Activated CD8-positive, alpha-beta memory T cell treated with anti-CD3 and anti-CD28 coated beads for 1 hour (primary cell): Measurements from ENCODE around the gene SHMT2.
A peak's percentile ranks its signal among the peaks of the same experiment; 100 is the strongest.

Source experiments
- DNase-seq, 2 donors: peaks; one replicate each; pipeline ENCODE4 v3.0.0-alpha.2; 2020; ENCODE audit warnings: low read depth in 1 of 2; ENCODE audit errors: extremely low read depth in 1 of 2

The SHMT2 gene

DNA sequence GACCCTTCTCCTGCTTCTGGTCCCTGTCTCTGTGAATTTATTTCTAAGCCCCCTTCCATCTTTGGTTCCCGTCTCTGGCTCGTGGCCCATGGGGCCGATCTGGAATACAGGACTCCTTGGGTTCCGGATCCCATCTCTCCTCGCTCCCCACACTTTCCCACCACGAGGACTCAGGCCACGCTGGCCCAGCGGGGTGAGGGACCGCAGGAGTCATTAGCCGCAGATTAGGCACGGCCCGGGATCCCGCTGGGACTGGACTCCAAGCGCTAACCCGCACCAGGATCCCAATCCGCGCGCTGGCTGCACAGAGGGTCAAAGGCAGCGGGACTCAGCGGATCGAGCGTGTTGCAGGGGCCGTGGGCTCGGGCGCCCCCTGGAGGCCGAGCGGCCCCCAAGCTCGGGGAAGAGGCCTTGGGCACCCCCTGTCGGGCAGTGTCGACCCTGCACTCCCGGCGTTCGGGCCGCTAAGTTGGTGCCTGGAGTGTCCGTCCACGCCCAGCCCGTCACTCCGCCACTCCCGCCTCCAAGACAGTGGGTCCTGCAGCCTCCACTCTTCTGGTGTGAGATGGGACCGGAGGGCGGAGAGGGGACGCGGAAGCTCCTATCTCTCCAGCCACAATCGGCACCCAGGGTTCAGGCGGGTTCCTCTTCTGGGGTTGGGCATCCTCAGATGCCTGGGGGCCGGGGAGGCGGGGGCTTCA lies 9.5 kb downstream of the SHMT2 start:
- DNase-seq = peak in 1 of 2 donors; percentile 78

DNA sequence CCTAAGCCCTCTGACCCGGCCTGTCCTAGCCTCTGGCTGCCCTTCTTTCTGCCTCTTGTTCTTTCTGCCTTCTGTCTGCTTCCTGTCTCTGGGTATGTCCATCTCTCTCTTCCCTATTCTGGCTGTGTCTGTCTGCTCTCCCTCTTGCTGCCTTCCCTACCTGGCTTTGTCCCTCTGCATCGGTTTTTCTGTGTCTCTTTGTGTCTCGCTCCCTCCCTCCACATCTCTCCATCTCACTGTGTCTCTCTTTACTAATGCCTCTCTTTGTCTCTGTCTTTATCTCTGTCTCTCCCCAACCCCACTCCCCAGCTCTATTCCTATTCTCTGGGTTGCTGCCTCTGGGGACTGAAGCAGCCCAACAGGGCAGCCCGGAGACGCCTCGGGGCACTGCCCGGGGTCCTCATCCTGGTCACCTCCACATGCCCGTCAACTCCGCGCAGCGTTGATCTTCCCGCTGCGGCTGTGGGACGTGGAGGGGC lies 10.1 kb downstream of the SHMT2 start:
- no peak for DNase-seq

DNA sequence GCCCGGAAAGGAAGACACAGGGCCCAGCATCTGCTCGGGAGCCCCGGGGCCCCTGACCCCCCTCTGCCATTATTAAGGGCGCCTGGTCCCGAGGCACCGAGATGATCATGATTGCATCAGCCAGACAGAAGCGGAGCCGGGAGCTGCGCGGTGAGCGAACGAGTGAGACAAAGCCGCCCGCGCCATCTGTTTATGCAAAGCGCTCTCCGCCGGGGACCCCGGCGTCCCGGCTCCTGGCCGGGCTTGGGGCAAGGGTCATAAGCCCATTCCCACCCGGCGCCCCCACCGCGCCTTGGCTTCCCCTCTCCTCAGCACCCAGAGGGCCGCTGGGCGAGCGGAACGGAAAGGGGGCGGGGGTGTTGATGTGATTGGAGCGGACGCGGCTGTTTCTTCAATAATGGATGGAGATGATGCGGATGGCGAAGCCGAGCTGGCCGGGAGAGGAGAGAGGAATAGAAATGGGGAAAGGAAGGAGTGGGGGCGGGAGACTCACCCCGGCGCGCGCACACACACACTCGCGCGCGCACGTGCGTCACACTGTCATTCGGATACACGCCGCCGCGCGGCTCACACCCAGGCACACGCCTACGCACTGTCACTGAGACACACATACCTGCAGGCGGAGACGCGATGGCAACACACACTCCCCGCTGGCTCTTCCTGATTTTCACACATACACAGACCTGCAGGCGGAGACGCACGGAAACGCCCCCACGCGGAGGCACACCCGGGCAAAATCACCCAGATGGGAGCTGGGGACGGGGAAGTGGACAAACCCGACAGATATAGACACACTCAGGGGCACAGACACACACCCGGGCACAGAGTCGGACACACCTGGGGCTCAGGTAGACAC lies 10.8 kb downstream of the SHMT2 start:
- peak; percentile 44 to 57 for DNase-seq

DNA sequence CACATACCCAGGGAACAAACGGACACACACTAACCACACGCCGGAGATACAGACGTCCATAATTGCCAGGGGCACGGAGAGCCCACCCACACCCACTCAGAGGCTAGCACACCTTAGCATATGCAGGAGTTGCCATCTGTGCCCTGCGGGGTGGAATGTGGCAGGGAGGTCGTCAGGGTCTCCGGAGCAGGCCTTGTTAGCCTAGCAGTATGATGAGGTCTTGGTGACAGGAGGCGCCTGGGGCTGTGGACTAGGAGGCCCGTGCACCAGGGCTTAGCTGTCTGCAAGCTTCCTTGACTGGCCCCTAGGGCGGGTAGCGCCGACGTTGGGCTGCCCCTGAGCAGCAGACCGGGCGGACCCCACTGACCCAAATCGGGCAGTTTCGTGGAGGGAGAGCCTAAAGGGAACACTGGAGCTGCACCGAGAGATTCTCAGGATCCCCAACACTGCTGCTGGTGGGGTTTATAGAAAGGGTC lies 11.5 kb downstream of the SHMT2 start:
- DNase-seq = no peak

DNA sequence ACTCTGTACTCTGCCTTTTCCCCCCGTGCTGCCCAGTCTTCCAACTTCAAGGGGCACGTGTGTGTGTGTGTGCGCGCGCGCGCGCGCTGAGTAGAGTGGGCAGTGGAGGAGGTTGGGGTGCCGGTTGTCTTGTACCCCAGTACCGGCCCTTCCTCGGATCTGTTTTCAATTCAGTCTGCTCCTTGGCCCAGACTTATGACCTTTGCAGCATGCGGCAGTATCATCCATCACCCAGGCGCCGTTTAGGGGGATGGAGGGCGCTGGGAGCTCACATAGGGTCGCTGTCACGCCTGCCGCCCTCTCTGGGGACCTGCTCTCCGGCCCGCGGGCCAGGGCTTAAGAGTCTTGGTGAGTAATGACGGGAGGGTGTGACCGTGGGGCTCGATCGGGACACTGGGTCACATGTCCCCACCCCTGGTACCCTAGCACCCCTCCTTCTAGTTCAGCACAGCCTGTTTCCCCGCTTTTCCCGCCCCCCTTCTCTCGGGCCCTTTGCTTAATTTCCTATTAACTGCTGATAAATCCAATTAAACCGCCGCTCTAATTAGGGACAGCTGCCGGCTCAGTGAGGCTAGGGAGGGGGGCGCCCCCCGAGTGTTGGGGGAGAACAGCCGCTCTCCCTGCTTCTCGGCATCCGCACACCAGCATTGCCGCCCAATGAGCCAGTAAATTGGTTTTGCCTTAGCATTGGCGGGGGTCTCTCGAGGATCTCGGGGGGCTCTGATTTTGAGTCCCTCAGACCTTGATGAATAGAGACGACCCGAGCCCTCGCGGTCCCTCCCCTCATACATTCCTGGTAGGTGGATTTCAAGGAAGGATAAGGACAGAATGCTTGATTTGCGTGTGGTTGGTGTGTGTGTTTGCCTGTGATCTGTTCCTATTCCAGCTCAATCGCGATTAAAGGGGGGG lies 12.1 kb downstream of the SHMT2 start:
- no peak for DNase-seq

DNA sequence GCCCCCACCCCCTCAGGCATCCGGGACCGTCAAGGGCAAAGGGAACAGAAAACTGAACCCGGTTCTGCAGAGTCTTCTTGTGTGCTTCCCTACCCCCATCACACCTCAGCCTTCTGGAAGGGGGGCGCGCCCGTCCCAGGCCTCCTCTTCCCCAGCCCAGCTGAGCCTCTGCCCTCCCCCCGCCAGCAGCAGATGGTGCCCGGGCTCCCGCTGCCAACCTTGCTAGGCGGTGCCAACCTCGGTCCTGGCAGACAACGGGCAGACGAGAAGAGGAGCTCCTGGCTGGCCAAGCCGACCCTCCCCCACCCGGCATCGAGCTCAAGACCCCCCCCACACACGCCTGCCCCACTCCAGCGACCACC lies 12.8 kb downstream of the SHMT2 start:
- no peak for DNase-seq

DNA sequence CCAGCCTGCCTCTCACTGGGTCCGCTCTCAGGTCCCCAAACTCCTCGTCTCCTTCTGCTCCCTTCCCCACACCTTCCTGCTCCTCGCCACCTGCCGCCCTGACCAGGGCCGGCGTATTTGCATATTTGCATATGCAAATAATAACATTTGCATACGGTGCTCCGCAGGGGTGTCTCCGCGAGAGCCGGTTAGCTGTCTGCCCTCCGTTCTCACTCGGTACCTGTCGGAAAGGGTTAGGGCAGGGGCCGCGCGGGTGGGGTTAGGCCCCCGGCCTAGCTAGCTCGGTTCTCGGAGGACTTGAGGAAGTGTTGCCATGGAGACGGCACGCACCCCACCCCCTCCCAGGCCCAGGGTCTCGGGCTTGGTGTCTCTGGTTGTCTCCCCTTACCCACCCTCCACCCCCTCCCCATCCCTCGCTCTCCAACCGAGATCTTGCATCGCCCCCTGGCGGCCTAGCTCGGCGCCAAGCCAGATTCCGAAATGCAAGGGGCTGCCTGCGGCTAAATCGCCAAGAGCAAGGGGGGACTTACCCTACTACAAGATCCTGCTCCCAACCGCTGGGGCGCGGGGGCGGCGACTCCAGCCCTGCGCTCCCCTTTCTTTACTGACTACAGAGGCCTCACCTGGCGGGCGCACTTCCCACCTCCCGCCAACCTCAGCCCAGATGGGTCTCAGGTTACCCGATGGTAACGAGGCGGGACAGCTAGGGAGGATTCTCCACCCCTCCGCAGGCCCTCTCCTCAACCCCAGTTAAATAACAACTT lies 13.4 kb downstream of the SHMT2 start:
- DNase-seq = peak; percentile 19 to 47

DNA sequence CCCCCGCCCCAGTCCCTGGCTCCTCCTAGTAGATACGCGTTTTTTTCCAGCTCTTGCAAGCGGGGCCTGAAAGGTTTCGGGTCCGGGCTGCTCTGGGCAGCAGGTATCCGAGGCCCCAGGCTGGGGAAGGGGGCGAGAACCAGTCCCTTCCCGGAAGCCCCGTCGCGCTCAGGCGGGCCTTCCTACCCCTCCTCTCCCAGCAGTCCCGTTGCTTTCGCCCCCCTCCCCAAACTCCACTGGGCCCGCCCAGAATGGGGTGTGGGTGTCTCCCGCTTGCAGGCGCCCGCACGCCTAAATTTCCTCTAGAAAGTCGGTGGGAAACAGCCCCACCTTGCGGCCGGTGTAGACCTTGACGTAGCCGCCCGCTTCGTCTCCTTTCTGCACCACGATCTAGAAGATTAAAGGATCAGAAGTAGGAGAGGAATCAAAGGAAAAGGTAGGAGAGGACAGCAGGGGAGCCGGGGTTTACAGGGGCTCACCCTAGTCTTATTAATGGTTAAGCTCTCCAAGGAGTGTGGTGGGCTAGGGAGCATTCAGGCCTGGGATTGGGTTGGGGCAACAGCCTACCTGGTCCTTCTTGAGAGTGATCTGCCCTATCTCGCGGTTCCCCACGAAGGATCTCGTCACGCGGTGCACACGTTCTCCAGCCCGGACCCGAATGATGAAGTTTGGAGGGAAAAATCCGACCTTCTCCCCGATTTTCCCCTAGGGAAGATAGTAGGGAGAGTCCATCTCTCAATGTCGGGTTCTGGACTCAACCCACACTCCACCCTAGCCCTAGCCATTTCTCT lies 14.2 kb downstream of the SHMT2 start:
- DNase-seq = peak; percentile 48 to 70

DNA sequence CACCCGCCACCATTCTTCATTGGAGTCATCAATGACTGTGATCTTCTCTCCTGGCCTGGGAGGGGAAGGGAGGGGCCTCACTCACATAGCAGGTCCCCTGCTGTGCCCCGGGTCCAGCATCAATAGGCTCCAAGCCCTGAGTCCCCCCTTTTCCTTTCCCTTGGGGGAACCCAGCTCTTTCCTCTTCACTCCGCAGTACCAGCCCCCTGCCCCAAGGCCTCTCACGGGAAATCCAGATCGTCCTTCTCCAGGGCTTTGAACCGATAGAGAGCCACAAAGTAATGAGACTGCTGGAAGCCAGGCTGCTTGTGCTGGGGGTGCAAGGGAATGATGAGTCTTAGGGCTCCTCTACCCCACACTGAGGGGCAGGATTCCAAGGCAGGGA lies 14.8 kb downstream of the SHMT2 start:
- DNase-seq = no peak

DNA sequence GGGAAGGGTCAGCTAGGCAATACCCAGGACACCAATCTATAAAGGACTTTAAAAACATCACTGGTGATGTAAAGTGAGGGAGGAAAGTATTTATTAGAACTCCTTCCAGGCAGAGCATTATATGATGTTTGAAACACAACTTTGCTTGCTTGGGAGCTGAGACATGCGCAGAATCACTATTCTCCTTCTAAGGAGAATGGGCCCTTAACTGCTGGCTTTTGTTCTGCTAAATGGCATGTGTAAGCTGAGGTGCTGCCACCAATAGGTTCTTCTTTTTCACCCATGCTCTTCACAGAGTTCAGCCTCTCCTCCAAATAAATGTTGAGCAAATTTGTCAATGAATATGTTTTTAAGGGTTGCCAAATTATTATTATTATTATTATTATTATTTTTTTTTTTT lies 17.5 kb downstream of the SHMT2 start:
- DNase-seq = no peak

DNA sequence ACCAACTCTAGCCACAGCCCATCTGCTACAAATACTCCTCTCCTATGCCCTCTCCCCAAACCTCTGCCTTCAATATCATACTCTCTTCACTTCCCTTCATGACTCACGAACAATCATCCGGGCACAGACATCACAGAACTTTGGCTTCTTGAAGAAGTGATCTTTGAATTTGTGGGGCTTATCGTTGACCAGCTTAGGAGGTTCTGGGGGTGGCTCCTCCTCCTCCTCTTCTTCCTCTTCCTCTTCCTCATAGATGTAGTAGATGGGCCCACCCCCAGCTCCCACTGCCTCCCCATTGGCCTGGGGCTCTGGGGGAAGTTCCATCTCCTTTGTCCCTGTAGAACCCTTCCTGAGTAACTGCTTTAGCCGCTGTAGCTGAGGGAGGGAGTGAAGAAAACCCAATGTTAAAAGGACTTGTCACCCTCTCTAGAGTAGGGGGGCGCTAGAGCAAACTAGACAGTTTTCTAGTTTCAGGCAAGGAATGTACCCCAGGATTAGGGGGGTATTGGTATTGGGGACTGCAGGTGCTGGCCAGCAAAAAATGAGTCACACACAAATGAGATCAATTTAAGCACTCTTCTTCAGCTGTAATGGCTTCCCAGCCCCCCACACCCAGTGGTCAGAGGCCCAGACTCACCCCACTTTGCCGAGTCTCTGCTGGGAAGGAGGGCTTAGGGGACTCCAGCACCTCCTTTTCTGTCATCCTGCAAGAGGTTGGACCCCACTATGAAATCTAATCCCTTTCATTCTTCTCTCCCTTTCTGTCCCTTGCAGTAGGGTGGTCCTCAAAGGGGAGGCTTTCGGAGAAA lies 19.6 kb downstream of the SHMT2 start:
- DNase-seq = no peak

DNA sequence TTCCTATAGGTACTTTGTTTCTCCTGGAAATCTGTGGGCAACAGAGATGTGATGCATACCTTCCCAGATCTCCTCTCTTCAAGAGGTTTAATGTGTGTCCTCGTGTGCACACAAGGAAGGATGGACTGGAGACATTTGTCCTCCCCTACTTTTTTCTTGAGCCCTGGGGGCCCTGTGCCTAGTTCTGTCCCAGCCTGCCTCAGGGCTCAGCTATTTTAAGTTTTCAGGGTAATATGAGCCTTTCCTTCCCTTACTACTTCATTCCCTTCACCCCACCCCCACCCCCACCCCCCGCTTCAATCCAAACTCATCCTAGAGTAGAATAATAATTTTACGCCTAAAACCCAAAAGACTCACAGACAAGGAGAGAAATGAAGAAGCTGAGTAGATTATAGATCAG lies 21.0 kb downstream of the SHMT2 start:
- DNase-seq = no peak

DNA sequence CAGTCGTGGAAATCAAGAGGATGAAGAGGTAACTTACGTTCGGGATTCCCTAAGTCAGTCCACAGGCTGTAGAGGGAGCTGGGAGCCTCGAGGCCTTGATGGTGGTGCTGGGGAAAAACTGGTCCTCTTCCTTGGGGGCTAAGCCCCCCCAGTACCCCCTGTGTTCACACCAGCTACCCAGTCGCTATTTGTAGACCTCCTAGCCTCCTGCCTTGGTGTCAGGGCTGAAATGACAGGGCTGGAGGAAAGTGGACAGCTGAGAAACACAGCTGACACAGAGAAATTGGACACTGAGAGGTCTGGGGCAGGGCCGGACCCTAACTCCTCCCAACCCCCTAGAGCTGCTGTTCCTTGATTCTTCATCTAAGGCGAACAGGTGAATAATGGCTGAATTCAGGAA lies 21.4 kb downstream of the SHMT2 start, which contains the start of gene STAC3:
TSS of gene STAC3 (minus strand) at position 232 of the 400 bp plus-strand sequence. CDS start 1,551 bp downstream, outside the sequence.
- DNase-seq = no peak

DNA sequence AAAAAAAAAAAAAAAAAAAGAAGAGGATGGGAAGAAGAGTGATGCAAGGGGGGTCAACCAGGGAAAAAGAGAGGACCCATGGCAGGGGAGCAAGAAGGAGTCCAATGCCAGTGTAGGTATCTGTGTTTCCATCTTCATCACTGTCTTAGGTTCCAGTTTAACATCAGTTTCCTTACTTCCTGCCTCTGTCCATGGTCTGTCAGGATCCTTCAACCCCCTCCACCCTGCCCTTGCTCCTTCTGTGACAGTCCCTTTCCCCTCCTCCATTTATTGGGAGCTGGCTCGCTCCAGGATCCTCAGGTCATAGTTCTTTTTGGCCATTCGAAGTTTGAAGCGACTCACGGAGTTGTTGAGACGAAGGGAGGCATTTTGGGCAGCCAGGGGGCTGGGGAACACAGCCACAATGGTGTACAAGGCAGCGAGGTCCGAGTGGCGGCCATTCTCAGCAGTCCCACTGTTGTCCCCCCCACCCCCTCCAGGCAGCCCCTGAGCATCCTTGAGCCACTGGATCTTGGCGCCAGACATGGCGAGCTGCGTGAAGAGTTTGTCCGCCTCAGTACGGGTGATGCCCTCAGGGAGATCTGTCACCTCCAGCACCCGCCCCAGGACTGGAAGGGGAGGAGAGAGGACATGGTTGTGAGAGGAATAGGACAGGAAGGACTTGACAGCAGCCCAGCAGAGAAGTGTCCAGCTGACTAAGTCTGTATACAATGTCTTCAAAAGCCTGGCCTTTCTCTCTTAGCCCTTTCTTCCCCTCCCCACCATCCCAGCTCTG lies 25.2 kb downstream of the SHMT2 start:
- no peak for DNase-seq

DNA sequence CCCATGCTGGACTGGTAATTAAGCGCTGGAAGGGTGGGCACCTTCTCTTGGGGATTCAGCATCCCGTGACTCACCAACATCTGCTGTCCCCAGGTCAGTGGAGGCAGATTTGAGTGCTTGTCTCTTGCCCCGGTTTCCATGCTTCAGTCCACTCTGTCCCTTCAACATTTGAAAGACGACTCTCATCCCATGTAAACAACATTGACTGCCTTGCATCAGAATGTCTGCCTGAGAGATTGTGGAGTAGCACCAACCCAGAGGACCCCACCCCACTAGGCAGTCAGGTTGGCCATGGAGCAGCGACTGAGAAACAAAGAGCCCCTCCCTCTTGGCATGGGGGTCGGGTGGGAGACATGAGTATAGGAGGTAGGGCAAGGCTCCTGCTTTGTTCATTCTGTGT lies 26.4 kb downstream of the SHMT2 start:
- DNase-seq = no peak

DNA sequence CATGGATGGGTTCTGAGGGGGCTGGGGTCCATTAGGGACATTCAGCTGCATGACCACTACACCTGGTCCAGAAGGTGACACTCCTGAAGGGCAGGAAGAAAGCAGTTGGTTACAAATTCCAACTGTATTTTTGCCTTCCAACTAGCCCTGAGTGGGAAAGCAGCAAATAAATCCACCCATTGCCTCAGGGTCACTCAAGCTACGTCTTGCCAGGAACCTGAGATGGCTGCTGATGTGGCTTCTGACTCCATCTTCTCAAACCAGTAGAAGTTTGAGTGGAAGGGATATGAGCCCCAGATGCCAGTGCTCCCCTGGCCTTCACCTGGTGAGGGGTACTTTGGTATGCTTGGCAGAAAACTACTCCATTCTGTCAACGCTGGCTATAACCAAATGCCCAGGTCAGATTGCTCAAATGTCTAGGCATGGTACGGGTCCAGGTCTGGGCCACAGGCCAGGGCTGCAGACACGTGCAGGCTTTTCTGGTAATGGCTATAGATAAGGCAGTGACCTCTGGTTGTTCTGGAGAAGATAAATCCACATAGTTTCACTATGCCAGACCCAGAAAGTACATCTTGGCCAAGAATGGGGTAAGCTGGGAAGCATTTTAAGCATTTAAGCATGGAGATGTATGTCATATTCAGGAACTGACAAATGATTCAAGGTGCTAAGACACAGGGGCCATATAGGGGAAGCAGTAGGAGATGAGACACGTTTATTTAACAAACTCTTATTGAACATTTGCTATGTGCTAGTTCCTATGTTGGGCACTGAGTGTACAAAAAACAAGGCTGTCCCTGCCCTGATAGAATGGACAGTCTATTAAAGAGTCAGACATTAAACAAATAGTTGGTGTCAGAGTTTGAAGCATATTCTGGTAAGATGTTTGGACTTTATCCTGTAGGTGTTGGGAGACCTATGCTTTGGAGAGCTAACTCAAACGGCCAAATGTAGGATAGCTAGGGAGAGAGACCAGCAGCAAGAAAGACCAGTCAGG lies 29.8 kb downstream of the SHMT2 start:
- DNase-seq = no peak

DNA sequence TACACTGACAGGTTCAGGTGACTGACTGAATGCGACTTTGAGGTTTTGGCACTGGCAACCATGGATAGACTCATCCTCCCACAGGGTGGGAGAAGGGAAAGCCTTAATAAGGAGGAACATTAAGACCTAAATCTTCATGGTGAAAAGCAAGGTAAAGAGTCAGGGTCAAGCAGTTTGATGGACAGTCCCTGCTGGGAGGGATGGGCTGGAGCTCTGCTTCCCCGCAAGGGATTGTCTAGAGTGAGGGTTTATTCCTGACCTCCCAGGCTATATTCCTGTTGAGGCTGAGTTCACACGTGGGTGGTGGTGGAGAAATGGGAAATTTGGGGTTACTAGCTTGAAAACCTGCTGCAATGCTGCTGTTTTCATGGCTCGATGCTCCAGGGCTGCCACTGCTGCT lies 30.9 kb downstream of the SHMT2 start:
- DNase-seq = no peak
